Stimulated activated memory B cell treated with anti-CD40 and anti-IgM and Interleukin-4, amounts not matched to agents 10 μg/mL and 1 μg/mL and 100 μg/mL, for 72 hours (primary cell): ENCODE results near the gene PDE4D.
A peak's percentile ranks its signal among the peaks of the same experiment; 100 is the strongest.

ENCODE experiments used
- ATAC-seq: fragments of 150-1000 bp; cut with Tn5 transposase; 2 replicates; pipeline ENCODE4 v1.10.0; 2021
- H3K27ac Mint-ChIP-seq: one replicate; pipeline ENCODE4 v1.8.0; 2022; ENCODE audit warnings: mild to moderate bottlenecking, mixed read lengths
- H3K27me3 Mint-ChIP-seq: one replicate; pipeline ENCODE4 v1.8.0; 2022; ENCODE audit warnings: mixed read lengths
- H3K36me3 Mint-ChIP-seq: one replicate; pipeline ENCODE4 v1.8.0; 2022; ENCODE audit warnings: mixed read lengths
- H3K4me1 Mint-ChIP-seq: one replicate; pipeline ENCODE4 v1.8.0; 2022; ENCODE audit warnings: mixed read lengths
- H3K4me3 Mint-ChIP-seq: one replicate; pipeline ENCODE4 v1.8.0; 2022; ENCODE audit warnings: mild to moderate bottlenecking, moderate library complexity, mixed read lengths
- H3K9me3 Mint-ChIP-seq: one replicate; pipeline ENCODE4 v1.8.0; 2022; ENCODE audit warnings: mixed read lengths

The PDE4D gene

GRCh38 chr5:59241552-59241951 lies 652.0 kb downstream of the PDE4D start:
- Mint-ChIP-seq H3K27ac (no peak overlapping the region), H3K4me3 (no peak overlapping the region), H3K36me3 (no peaks in the 10 kb centered on the region), H3K9me3 (no peaks in the 10 kb centered on the region), H3K4me1 (peaks cover 6% of the 10 kb centered on the region), H3K27me3 (no peaks in the 10 kb centered on the region)
- no peak for ATAC-seq

DNA sequence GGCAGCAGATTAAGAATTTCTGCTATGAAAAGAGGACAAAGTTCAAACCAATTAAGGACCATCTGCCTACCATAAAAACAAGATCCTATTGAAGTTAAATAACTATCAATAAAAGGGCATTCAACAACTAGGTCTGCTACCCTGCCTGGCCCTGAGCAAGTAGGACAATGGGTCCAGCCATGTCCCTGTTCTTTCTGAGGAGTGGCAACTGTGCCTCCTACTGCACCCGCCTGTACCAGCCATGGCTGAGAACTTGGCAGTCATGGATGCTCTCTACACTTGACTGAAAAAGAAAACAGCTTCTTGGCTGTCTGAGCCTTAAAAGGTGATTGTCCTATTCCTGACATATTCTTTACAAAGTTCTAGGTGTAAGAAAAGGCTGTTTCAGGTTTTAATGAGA lies 652.4 kb downstream of the PDE4D start:
- ATAC-seq, result no peak
- H3K4me3 Mint-ChIP-seq, result no peak overlapping the region

DNA sequence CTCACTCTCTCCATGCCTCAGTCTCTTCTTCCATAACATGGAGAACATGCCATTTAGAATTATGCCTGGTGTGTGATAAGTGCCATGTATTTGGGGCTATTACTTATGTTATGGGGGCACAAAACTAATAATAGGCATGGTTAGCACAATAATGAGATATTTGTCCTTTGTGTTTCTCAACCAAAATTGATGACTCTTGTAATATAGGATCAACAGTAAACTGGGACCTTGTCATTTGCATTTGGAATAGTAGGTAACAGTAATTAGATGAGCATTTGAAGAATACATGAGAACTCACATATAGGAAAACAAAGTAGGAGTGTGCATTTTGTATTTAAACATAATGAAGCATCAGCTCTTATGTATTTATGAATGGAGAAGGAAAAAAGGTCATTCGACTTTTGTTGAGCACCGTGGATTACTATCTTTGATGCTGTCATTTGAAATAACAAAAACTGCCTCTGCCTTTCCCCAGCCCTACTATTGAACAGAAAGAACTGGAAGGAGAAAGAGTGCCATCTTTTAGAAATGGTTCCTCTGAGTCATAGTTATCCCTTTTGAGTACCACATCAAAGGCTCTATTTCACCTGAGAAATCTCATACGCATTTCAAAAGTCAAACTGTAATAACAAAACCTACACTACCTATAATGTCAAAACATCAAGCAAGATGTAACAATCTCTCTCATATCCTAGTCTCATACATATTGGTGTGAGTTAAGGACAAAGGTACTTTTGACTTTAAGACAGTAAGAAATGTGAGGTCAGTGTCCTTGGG lies 655.2 kb downstream of the PDE4D start:
- Mint-ChIP-seq H3K9me3 (no peaks in the 10 kb centered on the region), H3K4me1 (peaks cover 6% of the 10 kb centered on the region), H3K36me3 (no peaks in the 10 kb centered on the region), H3K4me3 (no peak overlapping the region), H3K27me3 (no peaks in the 10 kb centered on the region), H3K27ac (no peak overlapping the region)
- peak; percentile 45 for ATAC-seq

More for the DNA sequence above, 652.4 kb downstream of the PDE4D start:
- no peaks in the 10 kb centered on the region for H3K27me3 Mint-ChIP-seq
- H3K36me3 Mint-ChIP-seq, result no peaks in the 10 kb centered on the region
- peaks cover 6% of the 10 kb centered on the region for H3K4me1 Mint-ChIP-seq
- H3K9me3 Mint-ChIP-seq, result no peaks in the 10 kb centered on the region
- H3K27ac Mint-ChIP-seq, result no peak overlapping the region

GRCh38 chr5:59236986-59237385 lies 656.5 kb downstream of the PDE4D start:
- Mint-ChIP-seq H3K36me3 (no peaks in the 10 kb centered on the region), H3K4me3 (no peak overlapping the region), H3K27me3 (no peaks in the 10 kb centered on the region), H3K4me1 (peaks cover 9% of the 10 kb centered on the region), H3K27ac (no peak overlapping the region), H3K9me3 (peaks cover 4% of the 10 kb centered on the region)
- ATAC-seq, result no peak

- Mint-ChIP-seq H3K4me1 (peaks cover 14% of the 10 kb centered on the region), H3K36me3 (no peaks in the 10 kb centered on the region), H3K27ac (no peak overlapping the region), H3K4me3 (no peak overlapping the region), H3K9me3 (peaks cover 4% of the 10 kb centered on the region), H3K27me3 (no peaks in the 10 kb centered on the region)
- no peak for ATAC-seq
These were observed 657.1 kb downstream of the PDE4D start for GRCh38 chr5:59236448-59236847.

- Mint-ChIP-seq H3K4me1 (peaks cover 8% of the 10 kb centered on the region), H3K9me3 (peaks cover 4% of the 10 kb centered on the region), H3K27me3 (no peaks in the 10 kb centered on the region), H3K27ac (no peak overlapping the region), H3K36me3 (no peaks in the 10 kb centered on the region), H3K4me3 (no peak overlapping the region)
- ATAC-seq, result no peak
These were observed 659.3 kb downstream of the PDE4D start for GRCh38 chr5:59234236-59234635.

DNA sequence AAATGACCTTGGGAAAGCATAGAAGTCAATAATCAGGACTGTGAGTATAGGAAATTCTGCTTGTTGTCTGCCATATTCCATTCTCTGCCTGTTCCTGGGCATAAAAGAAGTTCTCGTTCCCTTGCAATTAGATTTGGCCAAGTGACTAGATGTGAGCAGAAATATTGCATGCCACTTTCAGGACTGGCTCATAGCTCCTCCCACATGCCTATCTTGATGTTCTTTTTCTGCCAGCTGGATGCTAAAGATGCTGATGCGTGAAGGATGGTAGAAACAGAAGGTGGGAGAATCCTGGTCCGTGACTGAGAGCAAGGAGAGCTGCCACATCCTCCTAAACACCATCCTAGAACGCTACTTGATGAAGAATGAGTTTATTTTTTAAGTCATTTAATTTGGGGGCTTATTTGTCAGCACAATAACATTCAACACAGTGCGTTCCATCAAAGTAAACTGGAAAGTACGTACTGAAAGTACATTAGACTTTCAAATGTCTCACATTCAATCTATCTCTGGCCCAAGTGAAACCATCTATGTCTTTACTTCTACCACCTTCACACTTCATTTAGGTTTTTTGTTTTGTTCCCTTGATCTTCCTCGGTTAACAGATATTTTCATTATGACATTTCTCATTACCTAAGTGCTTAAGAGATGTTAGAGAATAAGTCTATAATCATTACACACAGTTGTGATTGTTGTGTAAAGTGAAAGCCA lies 662.1 kb downstream of the PDE4D start:
- ATAC-seq, result no peak
- H3K4me3 Mint-ChIP-seq, result no peak overlapping the region
- no peaks in the 10 kb centered on the region for H3K36me3 Mint-ChIP-seq
- peaks cover 8% of the 10 kb centered on the region for H3K4me1 Mint-ChIP-seq
- H3K27ac Mint-ChIP-seq, result no peak overlapping the region
- no peaks in the 10 kb centered on the region for H3K27me3 Mint-ChIP-seq
- peaks cover 4% of the 10 kb centered on the region for H3K9me3 Mint-ChIP-seq

GRCh38 chr5:59222687-59223511 lies 670.6 kb downstream of the PDE4D start:
- no peaks in the 10 kb centered on the region for H3K9me3 Mint-ChIP-seq
- ATAC-seq, result no peak
- no peaks in the 10 kb centered on the region for H3K27me3 Mint-ChIP-seq
- H3K4me1 Mint-ChIP-seq, result peaks cover 12% of the 10 kb centered on the region
- H3K27ac Mint-ChIP-seq, result no peak overlapping the region
- no peaks in the 10 kb centered on the region for H3K36me3 Mint-ChIP-seq
- no peak overlapping the region for H3K4me3 Mint-ChIP-seq

- H3K27me3 Mint-ChIP-seq, result no peaks in the 10 kb centered on the region
- no peaks in the 10 kb centered on the region for H3K9me3 Mint-ChIP-seq
- H3K36me3 Mint-ChIP-seq, result no peaks in the 10 kb centered on the region
- no peak overlapping the region for H3K4me3 Mint-ChIP-seq
- no peak overlapping the region for H3K27ac Mint-ChIP-seq
- ATAC-seq, result no peak
- H3K4me1 Mint-ChIP-seq, result peaks cover 12% of the 10 kb centered on the region
These were observed 671.8 kb downstream of the PDE4D start for GRCh38 chr5:59221769-59222168.

- no peak for ATAC-seq
- H3K4me3 Mint-ChIP-seq, result no peak overlapping the region
- H3K9me3 Mint-ChIP-seq, result no peaks in the 10 kb centered on the region
- peaks cover 7% of the 10 kb centered on the region for H3K36me3 Mint-ChIP-seq
- H3K4me1 Mint-ChIP-seq, result peaks cover 12% of the 10 kb centered on the region
- no peaks in the 10 kb centered on the region for H3K27me3 Mint-ChIP-seq
- no peak overlapping the region for H3K27ac Mint-ChIP-seq
These were observed 675.0 kb downstream of the PDE4D start for GRCh38 chr5:59218424-59219045.

GRCh38 chr5:59216841-59217240 lies 676.7 kb downstream of the PDE4D start:
- Mint-ChIP-seq H3K27me3 (no peaks in the 10 kb centered on the region), H3K36me3 (peaks cover 7% of the 10 kb centered on the region), H3K4me3 (no peak overlapping the region), H3K4me1 (peaks cover 12% of the 10 kb centered on the region), H3K9me3 (no peaks in the 10 kb centered on the region), H3K27ac (no peak overlapping the region)
- no peak for ATAC-seq

DNA sequence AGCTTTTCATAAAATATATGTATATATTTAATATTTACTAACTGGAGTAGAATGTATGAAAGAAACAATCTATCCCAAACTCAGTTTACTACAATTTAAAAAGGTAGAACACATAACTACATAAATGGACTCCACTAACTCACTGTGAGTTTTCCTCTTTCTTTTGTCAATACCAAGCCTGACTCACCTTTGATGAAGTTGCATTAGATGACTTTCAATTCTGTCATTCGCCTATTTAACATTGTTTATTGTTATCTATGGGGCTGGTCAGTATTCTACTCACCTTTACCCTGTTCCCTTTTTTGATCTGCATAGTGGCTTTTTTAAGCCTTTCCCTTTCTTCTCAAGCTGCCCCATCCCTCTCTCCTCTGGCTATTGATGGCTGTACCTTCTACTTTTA lies 680.9 kb downstream of the PDE4D start:
- Mint-ChIP-seq H3K9me3 (no peaks in the 10 kb centered on the region), H3K27ac (no peak overlapping the region), H3K27me3 (no peaks in the 10 kb centered on the region), H3K36me3 (peaks cover 7% of the 10 kb centered on the region), H3K4me3 (no peak overlapping the region), H3K4me1 (no peaks in the 10 kb centered on the region)
- ATAC-seq, result no peak

DNA sequence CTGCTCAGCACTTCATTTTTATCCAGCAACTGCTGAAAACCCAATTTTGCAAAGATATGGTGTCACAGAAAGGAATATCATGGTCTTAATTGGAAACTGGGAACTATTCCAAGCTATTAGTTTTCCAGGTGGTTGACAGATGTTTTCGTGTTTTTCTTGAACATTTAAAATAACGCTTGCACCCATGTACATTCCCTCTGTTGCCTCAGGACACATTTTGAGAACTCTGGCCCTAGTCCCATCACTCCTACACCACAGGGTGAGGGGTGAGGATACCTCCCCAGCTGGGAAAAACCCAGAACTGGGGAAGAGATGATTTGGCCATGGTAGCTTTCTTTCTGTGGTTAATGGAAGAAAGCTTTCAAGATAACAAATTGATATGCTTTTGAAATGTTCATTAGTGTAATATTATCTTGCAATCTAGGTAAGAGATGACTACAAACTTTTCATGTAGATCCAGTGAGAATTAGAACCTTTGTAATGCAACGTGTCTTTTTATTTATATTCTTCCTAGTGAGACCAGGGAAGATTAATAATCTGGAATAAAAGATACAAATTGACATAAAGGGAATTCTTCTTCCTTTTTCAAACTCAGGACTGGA lies 683.7 kb downstream of the PDE4D start:
- Mint-ChIP-seq H3K9me3 (no peaks in the 10 kb centered on the region), H3K36me3 (peaks cover 7% of the 10 kb centered on the region), H3K27me3 (no peaks in the 10 kb centered on the region), H3K27ac (no peak overlapping the region), H3K4me3 (no peak overlapping the region), H3K4me1 (no peaks in the 10 kb centered on the region)
- no peak for ATAC-seq

GRCh38 chr5:59208474-59208873 lies 685.1 kb downstream of the PDE4D start:
- Mint-ChIP-seq H3K27me3 (no peaks in the 10 kb centered on the region), H3K4me3 (no peak overlapping the region), H3K4me1 (no peaks in the 10 kb centered on the region), H3K9me3 (no peaks in the 10 kb centered on the region), H3K27ac (no peak overlapping the region), H3K36me3 (no peaks in the 10 kb centered on the region)
- no peak for ATAC-seq

GRCh38 chr5:59207401-59207800 lies 686.1 kb downstream of the PDE4D start:
- Mint-ChIP-seq H3K9me3 (no peaks in the 10 kb centered on the region), H3K36me3 (no peaks in the 10 kb centered on the region), H3K4me3 (no peak overlapping the region), H3K27ac (no peak overlapping the region), H3K4me1 (no peaks in the 10 kb centered on the region), H3K27me3 (no peaks in the 10 kb centered on the region)
- no peak for ATAC-seq
